Measurements from ENCODE around the gene SNED1. TPM values are rescaled to one million over a fixed set of nuclear protein-coding genes. Genes with fewer than 3 reads are reported as not detected.
A peak's percentile ranks its signal among the peaks of the same experiment; 100 is the strongest.

SNED1 gene
- total RNA-seq, 1 experiment from 2014 or later = 3.2 TPM

DNA sequence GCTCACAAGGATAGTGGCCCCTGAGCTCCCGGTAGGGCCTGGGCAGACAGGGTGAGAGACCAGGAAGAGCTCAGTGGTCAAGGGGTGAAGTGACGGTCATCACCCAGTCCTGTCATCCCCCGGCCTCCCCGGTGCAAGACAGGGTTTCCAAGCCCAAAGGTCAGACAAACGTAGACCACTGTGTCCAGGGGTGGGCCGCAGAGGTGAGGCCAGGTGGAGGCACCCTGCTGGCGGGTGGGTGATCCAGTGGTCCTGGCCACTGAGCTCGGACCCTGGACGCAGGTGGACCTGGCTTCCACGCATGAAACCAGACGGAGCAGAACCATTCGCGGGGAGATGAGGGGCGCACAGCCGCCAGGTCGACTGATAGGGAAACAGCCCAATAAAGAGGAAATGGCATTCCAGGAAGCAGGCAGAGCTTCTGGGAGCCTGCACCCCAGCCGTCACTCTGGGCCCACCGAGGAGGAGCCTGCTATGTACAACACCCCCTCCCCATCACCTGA, 14.4 kb upstream of the SNED1 start:
- TF ChIP-seq, protein P1, sequence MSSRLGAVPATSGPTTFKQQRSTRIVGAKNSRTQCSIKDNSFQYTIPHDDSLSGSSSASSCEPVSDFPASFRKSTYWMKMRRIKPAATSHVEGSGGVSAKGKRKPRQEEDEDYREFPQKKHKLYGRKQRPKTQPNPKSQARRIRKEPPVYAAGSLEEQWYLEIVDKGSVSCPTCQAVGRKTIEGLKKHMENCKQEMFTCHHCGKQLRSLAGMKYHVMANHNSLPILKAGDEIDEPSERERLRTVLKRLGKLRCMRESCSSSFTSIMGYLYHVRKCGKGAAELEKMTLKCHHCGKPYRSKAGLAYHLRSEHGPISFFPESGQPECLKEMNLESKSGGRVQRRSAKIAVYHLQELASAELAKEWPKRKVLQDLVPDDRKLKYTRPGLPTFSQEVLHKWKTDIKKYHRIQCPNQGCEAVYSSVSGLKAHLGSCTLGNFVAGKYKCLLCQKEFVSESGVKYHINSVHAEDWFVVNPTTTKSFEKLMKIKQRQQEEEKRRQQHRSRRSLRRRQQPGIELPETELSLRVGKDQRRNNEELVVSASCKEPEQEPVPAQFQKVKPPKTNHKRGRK (CRISPR knock-in tag; IDR thresholded peaks at IDR 0.05; ENCODE audit: borderline replicate concordance) = no peak
- no peak for TF ChIP-seq PRRX2 (CRISPR knock-in tag; IDR thresholded peaks at IDR 0.05)
- TF ChIP-seq, protein P2, sequence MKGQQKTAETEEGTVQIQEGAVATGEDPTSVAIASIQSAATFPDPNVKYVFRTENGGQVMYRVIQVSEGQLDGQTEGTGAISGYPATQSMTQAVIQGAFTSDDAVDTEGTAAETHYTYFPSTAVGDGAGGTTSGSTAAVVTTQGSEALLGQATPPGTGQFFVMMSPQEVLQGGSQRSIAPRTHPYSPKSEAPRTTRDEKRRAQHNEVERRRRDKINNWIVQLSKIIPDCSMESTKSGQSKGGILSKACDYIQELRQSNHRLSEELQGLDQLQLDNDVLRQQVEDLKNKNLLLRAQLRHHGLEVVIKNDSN (CRISPR knock-in tag; IDR thresholded peaks at IDR 0.05) = no peak
- TF ChIP-seq, protein P3, sequence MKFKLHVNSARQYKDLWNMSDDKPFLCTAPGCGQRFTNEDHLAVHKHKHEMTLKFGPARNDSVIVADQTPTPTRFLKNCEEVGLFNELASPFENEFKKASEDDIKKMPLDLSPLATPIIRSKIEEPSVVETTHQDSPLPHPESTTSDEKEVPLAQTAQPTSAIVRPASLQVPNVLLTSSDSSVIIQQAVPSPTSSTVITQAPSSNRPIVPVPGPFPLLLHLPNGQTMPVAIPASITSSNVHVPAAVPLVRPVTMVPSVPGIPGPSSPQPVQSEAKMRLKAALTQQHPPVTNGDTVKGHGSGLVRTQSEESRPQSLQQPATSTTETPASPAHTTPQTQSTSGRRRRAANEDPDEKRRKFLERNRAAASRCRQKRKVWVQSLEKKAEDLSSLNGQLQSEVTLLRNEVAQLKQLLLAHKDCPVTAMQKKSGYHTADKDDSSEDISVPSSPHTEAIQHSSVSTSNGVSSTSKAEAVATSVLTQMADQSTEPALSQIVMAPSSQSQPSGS (CRISPR knock-in tag; IDR thresholded peaks at IDR 0.05; ENCODE audit: borderline replicate concordance, low read depth) = no peak
- no peak for TF ChIP-seq ZNF396 (CRISPR knock-in tag; IDR thresholded peaks at IDR 0.05; ENCODE audit: borderline replicate concordance)
- no peak for TF ChIP-seq RORB (CRISPR knock-in tag; IDR thresholded peaks at IDR 0.05)
- TF ChIP-seq, protein P4, sequence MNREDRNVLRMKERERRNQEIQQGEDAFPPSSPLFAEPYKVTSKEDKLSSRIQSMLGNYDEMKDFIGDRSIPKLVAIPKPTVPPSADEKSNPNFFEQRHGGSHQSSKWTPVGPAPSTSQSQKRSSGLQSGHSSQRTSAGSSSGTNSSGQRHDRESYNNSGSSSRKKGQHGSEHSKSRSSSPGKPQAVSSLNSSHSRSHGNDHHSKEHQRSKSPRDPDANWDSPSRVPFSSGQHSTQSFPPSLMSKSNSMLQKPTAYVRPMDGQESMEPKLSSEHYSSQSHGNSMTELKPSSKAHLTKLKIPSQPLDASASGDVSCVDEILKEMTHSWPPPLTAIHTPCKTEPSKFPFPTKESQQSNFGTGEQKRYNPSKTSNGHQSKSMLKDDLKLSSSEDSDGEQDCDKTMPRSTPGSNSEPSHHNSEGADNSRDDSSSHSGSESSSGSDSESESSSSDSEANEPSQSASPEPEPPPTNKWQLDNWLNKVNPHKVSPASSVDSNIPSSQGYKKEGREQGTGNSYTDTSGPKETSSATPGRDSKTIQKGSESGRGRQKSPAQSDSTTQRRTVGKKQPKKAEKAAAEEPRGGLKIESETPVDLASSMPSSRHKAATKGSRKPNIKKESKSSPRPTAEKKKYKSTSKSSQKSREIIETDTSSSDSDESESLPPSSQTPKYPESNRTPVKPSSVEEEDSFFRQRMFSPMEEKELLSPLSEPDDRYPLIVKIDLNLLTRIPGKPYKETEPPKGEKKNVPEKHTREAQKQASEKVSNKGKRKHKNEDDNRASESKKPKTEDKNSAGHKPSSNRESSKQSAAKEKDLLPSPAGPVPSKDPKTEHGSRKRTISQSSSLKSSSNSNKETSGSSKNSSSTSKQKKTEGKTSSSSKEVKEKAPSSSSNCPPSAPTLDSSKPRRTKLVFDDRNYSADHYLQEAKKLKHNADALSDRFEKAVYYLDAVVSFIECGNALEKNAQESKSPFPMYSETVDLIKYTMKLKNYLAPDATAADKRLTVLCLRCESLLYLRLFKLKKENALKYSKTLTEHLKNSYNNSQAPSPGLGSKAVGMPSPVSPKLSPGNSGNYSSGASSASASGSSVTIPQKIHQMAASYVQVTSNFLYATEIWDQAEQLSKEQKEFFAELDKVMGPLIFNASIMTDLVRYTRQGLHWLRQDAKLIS (CRISPR knock-in tag; IDR thresholded peaks at IDR 0.05; ENCODE audit: borderline replicate concordance) = no peak
- TF ChIP-seq, protein P5, sequence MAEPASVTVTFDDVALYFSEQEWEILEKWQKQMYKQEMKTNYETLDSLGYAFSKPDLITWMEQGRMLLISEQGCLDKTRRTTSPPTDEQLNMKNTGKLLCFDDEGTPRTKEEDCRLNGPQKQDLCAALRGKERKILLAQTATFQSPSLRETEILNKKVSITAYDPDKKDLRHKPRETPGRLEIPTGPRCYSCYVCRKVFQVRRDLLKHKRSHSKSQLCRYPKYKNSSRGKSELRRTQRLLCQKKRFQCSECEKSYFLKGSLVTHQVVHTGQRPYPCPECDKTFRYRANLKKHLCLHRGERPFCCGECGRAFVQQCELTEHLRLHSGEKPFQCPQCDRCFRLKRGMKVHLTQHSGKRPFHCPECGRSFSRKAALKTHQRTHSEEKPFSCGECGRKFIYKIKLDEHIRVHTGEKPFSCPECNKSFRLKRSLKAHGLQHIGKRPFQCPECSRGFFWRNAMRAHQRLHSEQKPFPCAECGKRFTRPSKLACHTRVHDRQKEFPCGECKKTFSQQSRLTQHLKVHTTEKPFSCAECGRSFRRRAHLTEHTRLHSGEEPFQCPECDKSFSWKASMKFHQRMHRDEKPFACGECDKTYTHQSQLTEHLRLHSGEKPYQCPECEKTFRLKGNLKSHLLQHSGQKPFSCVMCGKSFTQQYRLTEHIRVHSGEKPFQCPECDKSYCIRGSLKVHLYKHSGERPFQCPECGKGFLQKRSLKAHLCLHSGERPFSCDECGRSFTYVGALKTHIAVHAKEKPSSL (CRISPR knock-in tag; conservative IDR thresholded peaks at IDR 0.05) = no peak
- TF ChIP-seq SMAD4 (CRISPR knock-in tag; IDR thresholded peaks at IDR 0.05) = no peak
- TF ChIP-seq CREB1 (CRISPR knock-in tag; IDR thresholded peaks at IDR 0.05) = no peak
- TF ChIP-seq, protein P6, sequence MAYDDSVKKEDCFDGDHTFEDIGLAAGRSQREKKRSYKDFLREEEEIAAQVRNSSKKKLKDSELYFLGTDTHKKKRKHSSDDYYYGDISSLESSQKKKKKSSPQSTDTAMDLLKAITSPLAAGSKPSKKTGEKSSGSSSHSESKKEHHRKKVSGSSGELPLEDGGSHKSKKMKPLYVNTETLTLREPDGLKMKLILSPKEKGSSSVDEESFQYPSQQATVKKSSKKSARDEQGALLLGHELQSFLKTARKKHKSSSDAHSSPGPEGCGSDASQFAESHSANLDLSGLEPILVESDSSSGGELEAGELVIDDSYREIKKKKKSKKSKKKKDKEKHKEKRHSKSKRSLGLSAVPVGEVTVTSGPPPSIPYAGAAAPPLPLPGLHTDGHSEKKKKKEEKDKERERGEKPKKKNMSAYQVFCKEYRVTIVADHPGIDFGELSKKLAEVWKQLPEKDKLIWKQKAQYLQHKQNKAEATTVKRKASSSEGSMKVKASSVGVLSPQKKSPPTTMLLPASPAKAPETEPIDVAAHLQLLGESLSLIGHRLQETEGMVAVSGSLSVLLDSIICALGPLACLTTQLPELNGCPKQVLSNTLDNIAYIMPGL (CRISPR knock-in tag; IDR thresholded peaks at IDR 0.05) = no peak
- no peak for TF ChIP-seq TP53 (CRISPR knock-in tag; IDR thresholded peaks at IDR 0.05)
- ATAC-seq (no peak), DNase-seq (ENCODE audit: low spot score) (peak; percentile 10)
- ChIA-PET CTCF (interaction anchor here (0.5 to 2.1 kb wide), 52 partner anchors 8 to 404 kb away, joined by 3 to 33 read pairs (median 4); partner anchors contain the start of genes MTERF4, PASK, PPP1R7 and SNED1), POLR2A (interaction anchor here (0.6 to 1.0 kb wide), 3 partner anchors 10 to 69 kb away, joined by 3 read pairs; no protein-coding TSS in a partner anchor)
- Mint-ChIP-seq H3K4me1 (no peaks in the 10 kb centered on the region), H3K36me3 (no peaks in the 10 kb centered on the region), H3K27me3 (ENCODE audit: low read depth) (peaks cover 2% of the 10 kb centered on the region; the same call in 1 of the 2 replicates), H3K9me3 (no peaks in the 10 kb centered on the region), H3K27ac (no peak overlapping the region), H3K4me3 (no peak overlapping the region)
